Ishikawa (cell line): ENCODE measurements around the gene CEP68.

Experiments
- NFIC ChIP-seq: IDR thresholded peaks from 2 replicates; pipeline ENCODE4 v1.6.1; 2012
- USF1 ChIP-seq: IDR thresholded peaks from 2 replicates; pipeline ENCODE4 v1.6.1; 2012

- TF ChIP-seq USF1 = no peak
- no peak for TF ChIP-seq NFIC
Observed at GRCh38 chr2:65075605-65076344, 19.6 kb downstream of the CEP68 start.
